Dendritic cell treated with granulocyte-macrophage colony-stimulating factor and Interleukin-4, amounts not matched to agents 40 ng/mL and 50 ng/mL, for 4 days (primary cell): ENCODE results near the gene CLCNKA.

ENCODE experiments used
- H3K27ac Mint-ChIP-seq: one replicate; pipeline ENCODE4 v1.8.0; 2022; ENCODE audit warnings: mild to moderate bottlenecking, mixed read lengths
- H3K27me3 Mint-ChIP-seq: one replicate; pipeline ENCODE4 v1.8.0; 2022; ENCODE audit warnings: mild to moderate bottlenecking, mixed read lengths
- H3K36me3 Mint-ChIP-seq: one replicate; pipeline ENCODE4 v1.8.0; 2022; ENCODE audit warnings: low read depth, mixed read lengths
- H3K4me1 Mint-ChIP-seq: one replicate; pipeline ENCODE4 v1.8.0; 2022; ENCODE audit warnings: low read depth, mixed read lengths
- H3K4me3 Mint-ChIP-seq: one replicate; pipeline ENCODE4 v1.8.0; 2022; ENCODE audit warnings: mild to moderate bottlenecking, moderate library complexity, mixed read lengths
- H3K9me3 Mint-ChIP-seq: one replicate; pipeline ENCODE4 v1.8.0; 2022; ENCODE audit warnings: mixed read lengths
- intact Hi-C: fragments of 100-400 bp; cut with micrococcal nuclease; formaldehyde crosslinking; loops from one replicate; pipeline ENCODE4 v1.15.0; 2022

Gene CLCNKA

DNA sequence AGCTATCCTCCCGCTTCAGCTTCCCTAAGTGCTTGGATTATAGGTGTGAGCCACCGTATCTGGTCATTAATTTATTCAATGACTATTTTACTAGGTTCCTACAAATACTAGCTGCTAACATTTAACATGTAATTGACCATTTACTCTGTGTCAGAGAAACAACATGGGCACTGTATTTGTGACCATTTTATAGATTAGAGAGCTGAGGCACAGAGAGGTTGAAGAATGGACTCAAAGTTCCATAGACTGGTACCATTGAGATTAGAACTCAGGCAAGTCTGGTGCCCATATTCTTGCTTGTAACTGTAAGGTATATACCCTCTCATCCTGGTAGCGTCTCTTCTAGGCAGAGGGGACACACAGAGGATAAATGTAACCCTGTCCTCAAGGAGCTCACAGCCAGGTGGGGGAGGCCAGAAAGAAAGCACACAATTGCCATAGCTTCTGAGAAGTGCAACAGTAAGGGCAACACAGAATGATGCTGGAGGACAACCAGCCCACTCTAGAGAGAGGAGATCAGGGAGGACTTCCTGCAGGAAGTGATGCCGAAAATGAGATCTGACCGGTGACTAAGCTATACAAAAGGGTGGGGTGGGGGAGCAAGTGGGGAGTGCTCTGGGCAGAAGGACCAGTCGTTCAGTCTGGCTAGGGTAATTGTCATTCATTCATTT lies 14.0 kb upstream of the CLCNKA start:
- Mint-ChIP-seq H3K36me3 (no peaks in the 10 kb centered on the region), H3K4me3 (no peak overlapping the region), H3K27me3 (peaks cover 7% of the 10 kb centered on the region), H3K9me3 (no peaks in the 10 kb centered on the region), H3K27ac (no peak overlapping the region), H3K4me1 (peaks cover 5% of the 10 kb centered on the region)
- intact Hi-C loops = no loop called here

DNA sequence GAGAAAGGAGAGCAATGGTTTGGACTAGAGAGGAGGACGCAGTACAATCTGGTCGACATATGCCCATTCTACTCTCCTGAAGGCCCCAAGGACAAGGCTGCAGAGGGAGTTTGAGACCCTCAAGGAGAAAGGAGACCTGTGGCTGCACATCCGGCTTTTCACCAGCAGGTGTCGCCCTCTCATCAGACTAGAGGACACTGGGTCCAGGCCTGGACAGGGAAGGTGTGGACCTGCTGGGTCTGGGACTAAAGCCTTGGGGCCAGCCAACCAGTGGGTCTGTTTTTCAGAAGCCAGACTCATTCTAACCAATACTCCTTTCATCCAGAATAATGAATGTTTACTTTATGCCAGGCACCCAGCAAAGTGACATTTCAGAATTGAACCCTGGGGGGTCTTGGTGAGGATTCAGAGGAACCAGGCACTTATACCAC lies 12.8 kb upstream of the CLCNKA start:
- H3K4me1 Mint-ChIP-seq = peaks cover 5% of the 10 kb centered on the region
- no peak overlapping the region for H3K27ac Mint-ChIP-seq
- no peaks in the 10 kb centered on the region for H3K36me3 Mint-ChIP-seq
- intact Hi-C loops = loop anchor here (1.0 kb wide), 2 partner anchors 23 to 47 kb away; no protein-coding TSS in a partner anchor
- H3K9me3 Mint-ChIP-seq = no peaks in the 10 kb centered on the region
- no peak overlapping the region for H3K4me3 Mint-ChIP-seq
- peaks cover 14% of the 10 kb centered on the region for H3K27me3 Mint-ChIP-seq

DNA sequence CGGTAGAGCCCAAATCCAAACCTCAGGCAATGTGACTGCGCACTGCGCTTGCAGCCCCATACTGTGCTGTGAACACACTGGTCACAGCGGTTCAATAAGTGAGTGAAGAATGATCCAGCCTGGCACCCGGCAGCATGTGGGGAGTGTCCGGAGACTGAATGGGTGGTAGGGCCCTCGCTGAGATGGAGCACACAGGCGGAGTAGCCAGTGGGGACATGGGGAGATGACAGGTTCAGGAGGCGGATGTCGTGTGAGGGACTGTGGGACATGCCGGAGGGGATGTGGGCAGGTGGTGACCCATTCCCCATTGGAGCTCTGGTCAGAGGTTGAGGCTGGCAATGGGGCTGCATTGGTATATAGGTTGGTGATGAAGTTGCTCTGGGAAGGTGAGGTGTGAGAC lies 12.2 kb upstream of the CLCNKA start:
- Mint-ChIP-seq H3K4me3 (no peak overlapping the region), H3K9me3 (no peaks in the 10 kb centered on the region), H3K36me3 (no peaks in the 10 kb centered on the region), H3K27ac (no peak overlapping the region), H3K27me3 (peaks cover 20% of the 10 kb centered on the region), H3K4me1 (peaks cover 11% of the 10 kb centered on the region)
- intact Hi-C loops = loop anchor here (1.0 kb wide), 2 partner anchors 23 to 47 kb away; no protein-coding TSS in a partner anchor

DNA sequence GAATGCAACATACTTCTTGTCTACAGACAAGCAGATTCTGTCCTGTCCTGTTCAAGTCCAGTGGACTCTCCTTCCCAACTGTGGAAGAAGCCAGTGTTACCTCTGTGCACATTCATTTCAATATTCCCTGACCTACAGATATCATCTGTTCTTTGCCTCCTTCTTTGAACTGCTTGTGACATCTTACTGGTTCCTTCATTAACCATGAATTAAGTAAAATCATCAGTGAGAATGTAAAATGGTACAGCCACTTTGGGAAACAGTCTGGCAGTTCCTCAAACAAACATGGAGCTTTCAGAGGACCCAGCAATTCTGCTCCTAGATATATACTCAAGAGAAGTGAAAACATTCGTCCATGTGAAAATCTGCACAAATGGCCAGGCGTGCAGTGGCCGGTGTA lies 11.0 kb upstream of the CLCNKA start:
- peaks cover 16% of the 10 kb centered on the region for H3K4me1 Mint-ChIP-seq
- no peaks in the 10 kb centered on the region for H3K36me3 Mint-ChIP-seq
- no peak overlapping the region for H3K27ac Mint-ChIP-seq
- intact Hi-C loops = no loop called here
- H3K27me3 Mint-ChIP-seq = peaks cover 29% of the 10 kb centered on the region
- H3K9me3 Mint-ChIP-seq = no peaks in the 10 kb centered on the region
- no peak overlapping the region for H3K4me3 Mint-ChIP-seq

DNA sequence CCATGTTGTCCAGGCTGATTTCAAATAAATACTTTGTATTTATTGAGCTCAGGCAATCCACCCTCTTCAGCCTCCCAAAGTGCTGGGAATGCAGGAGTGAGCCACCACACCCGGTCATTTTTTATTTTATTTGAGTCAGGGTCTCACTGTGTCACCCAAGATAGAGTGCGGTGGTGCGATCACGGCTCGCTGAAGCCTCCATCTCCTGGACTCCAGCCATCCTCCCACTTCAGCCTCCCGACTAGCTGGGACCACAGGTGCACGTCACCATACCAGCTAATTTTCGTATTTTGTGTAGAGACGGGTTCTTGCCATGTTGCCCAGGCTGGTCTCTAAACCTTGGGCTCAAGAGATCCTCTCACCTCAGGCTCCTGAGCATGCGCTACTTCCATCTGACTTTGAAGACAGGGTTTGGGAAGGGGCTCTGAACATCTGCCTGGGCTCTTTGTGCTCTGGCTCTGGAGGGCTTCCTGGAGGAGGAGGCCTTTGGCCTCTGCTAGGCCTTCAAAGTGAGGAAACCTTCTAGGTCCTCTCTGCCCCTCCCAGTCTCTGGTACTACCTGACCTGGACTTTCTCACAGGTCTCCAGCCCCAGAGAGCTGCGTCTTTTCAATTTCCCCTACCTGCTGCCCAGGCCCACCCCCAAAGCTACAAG lies 9.8 kb upstream of the CLCNKA start:
- Mint-ChIP-seq H3K27me3 (peaks cover 31% of the 10 kb centered on the region), H3K4me3 (peak overlapping the region; percentile 43), H3K27ac (no peak overlapping the region), H3K36me3 (no peaks in the 10 kb centered on the region), H3K9me3 (no peaks in the 10 kb centered on the region), H3K4me1 (peaks cover 16% of the 10 kb centered on the region)
- intact Hi-C loops = no loop called here

DNA sequence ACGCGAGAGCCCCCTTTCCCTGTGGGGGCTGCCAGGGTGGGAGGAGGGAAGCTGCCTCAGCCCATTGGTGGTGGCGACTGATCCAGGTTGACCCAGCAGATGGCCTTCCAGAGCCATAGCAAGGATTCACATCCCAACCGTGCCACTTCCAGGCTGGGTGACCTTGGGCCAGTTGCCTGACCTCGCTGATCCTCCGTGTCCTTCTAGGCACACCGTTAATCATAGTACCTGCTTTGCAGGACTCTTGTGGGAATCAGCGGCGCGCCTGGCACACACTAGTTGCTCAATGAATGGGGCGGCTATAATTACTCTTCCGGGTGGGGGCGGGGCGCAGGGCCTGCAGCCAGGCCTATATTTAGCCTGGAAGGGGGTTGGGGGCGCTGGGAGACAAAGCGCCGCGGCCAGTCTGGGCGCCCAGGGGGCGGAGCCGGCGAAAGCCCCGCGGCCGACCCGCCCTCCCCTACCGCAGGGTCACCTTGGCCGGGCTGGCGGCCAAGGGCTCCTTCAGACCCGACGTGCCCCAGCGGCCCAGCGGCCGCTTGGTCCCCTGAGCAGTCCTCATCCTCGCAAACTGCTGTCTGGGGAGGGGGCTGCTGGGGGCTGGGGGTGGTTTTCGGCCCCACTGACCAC lies 9.1 kb upstream of the CLCNKA start:
- Mint-ChIP-seq H3K36me3 (no peaks in the 10 kb centered on the region), H3K9me3 (no peaks in the 10 kb centered on the region), H3K27me3 (peaks cover 32% of the 10 kb centered on the region), H3K4me3 (peak overlapping the region; percentile 43), H3K4me1 (peaks cover 19% of the 10 kb centered on the region), H3K27ac (no peak overlapping the region)
- intact Hi-C loops = no loop called here

DNA sequence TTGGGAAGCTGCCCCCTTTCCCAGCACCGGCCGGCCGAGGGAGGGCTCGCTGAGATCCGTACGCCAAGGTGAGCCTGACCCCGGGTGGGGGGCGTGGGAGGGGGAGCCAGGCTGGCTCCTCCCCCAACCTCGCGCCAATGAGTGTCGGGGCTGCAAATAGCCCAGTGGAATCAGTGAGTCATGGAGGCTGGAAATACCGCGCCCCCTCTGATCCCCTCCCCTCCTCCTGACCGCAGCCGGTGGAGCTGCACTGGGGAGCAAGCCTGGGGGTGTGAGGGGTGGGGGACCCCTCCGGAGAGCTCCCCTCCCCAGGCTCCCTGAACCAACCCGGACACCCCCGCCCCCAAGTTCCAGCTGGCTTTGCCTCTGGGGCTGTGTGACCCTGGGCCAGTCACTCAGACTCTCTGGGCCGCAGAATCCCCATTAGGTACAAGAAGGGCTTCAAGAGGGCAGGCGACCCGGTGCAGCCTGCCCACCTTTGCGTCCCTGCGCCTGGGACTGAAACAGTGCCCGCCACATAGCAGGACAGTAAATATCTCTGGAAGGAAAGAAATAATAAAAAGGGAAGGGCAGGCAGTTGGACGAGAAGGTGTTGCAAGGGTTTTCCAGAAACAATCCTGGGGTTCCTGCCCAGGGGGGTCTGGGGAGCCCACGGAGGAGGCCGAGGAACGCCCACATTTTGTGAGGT lies 8.5 kb upstream of the CLCNKA start:
- H3K4me3 Mint-ChIP-seq = peak overlapping the region; percentile 43
- intact Hi-C loops = no loop called here

DNA sequence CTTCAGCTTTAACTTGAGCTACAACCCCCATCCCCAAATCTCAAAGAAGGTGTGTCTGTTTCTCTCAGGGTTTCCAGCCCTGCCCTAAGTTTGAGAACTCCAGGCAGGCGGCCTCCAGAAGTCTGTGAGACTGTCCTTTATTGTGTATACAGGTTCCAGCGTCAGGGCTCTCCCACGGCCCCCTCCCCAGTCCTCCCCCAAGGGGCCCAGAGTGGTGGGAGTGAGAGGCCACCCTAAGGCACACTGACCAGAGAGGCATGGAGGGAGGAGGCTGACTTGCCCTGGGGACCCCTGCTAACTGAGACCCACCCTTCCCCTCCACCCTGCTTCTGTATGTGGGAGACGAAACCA lies 8.0 kb upstream of the CLCNKA start:
- intact Hi-C loops = no loop called here
- no peaks in the 10 kb centered on the region for H3K36me3 Mint-ChIP-seq
- H3K4me3 Mint-ChIP-seq = no peak overlapping the region
- no peaks in the 10 kb centered on the region for H3K9me3 Mint-ChIP-seq
- H3K27me3 Mint-ChIP-seq = peaks cover 40% of the 10 kb centered on the region
- no peak overlapping the region for H3K27ac Mint-ChIP-seq
- H3K4me1 Mint-ChIP-seq = peaks cover 28% of the 10 kb centered on the region

More for the DNA sequence above, 8.5 kb upstream of the CLCNKA start:
- H3K27ac Mint-ChIP-seq = no peak overlapping the region
- no peaks in the 10 kb centered on the region for H3K36me3 Mint-ChIP-seq
- no peaks in the 10 kb centered on the region for H3K9me3 Mint-ChIP-seq
- H3K27me3 Mint-ChIP-seq = peaks cover 37% of the 10 kb centered on the region
- H3K4me1 Mint-ChIP-seq = peaks cover 26% of the 10 kb centered on the region

DNA sequence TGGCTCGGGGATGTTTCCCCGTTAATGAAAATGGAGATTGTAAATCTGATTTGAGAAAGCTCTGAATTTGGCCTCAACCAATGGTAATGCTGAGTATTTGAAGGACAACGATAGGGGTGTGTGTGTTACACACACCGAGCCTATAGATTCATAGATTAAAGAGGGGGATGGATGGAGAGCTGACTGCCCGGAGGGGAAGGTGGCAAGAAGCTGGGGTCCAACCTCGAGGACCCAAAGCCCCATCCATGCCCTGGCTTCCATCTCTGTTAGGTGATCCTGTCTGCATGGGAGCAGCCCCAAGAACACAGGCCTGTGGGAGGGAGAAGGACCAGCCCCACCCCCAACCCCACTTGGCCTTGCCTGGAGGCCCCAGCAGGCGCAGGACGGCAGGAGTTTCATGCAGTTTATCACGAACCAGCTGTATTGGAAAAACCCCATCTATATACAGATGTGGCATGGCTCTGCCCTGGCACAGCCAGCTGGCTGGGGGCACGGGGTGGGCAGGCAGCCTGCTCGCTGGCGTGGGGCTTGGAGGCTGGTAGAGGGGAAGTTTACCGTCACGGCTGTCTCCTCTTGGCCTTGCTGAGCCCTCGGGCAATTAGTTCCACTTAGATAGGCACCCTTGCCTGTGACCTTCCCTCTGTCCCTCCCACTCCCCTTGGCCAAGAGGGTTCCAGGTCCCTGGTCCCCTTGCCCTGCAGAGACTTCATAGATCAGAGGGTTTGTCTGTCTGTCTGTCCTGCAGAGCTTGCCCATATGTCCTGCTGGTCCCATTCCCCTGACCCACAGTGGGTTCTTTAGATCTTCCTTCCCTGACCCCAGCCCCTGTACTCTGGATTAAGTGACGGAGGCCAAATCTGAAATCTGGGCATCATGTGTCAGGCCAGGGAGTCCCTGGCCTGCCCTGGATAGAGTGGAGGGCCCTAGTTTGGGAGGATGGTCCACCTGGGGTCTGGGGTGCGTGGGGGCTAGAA lies 7.0 kb upstream of the CLCNKA start:
- Mint-ChIP-seq H3K27me3 (peaks cover 44% of the 10 kb centered on the region), H3K4me1 (peaks cover 28% of the 10 kb centered on the region), H3K9me3 (no peaks in the 10 kb centered on the region), H3K4me3 (no peak overlapping the region), H3K36me3 (no peaks in the 10 kb centered on the region), H3K27ac (no peak overlapping the region)
- intact Hi-C loops = no loop called here

DNA sequence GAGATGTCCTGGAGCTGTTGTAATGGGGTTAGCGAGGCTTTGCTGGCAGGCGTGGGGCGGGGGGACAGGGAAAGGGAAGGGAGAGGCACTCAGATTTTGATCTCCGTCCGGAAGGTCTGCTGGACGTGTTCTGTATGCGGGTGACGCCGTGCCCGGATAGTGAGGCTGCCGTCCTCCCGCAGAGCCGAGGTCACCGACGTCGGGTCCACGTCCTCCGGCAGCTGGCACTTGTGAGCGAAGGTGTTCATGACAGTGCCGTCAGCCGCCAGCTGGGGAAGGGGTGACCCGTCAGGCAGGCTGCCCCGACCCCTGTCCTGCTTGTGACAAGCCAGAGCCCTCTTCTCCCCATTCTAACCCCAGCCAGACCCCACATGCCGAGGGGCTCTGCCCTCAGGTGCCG lies 6.3 kb upstream of the CLCNKA start:
- intact Hi-C loops = no loop called here
- no peak overlapping the region for H3K4me3 Mint-ChIP-seq

DNA sequence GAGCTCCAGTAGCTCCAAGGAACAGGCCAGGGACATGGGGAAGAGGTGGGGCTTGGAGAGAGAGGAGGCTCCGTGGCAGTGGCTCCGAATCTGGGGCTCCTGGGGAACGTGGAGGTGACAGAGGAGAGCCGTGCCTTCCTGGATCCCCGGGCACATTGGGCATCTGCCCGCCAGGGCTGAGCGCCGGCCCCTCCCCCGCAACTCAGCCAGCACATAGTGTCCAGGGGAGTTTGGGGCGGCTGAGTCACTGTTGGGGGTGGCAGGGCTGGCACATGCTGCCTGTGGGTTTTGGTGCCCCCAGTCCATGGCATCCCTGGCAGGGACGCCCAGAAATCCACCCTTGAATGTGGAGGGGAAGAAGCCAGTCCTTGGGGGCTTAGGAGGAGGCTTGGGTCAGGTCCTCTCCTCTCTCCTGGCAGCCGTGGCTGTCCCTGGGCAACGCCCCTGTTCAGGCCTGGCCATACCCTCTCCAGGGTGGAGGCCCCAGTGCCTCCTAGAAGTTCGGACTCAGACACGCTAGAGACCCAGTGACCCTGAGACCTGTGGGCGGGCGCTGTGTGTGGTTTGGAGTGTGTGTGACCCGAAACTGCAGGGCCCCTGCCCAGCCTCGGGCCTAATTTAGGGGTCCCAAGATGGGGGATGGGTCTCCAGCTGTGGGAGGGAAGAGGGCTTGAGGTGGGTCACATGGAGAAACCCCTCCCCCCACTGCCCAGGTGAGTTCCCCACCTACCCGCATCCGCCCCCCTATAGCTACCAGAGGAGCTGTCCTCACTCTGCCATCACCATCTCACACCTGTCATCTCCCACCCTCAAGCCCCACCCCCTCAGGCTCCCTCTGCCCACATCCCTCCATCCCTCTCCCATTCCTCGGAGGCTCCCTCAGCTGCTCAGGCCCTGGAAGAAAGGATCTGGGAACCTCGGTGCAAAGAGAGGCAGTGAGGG lies 5.6 kb upstream of the CLCNKA start:
- H3K4me1 Mint-ChIP-seq = peaks cover 28% of the 10 kb centered on the region
- no peak overlapping the region for H3K4me3 Mint-ChIP-seq
- H3K36me3 Mint-ChIP-seq = no peaks in the 10 kb centered on the region
- H3K9me3 Mint-ChIP-seq = no peaks in the 10 kb centered on the region
- H3K27me3 Mint-ChIP-seq = peaks cover 48% of the 10 kb centered on the region
- H3K27ac Mint-ChIP-seq = no peak overlapping the region
- intact Hi-C loops = no loop called here

More for the DNA sequence above, 6.3 kb upstream of the CLCNKA start:
- no peaks in the 10 kb centered on the region for H3K9me3 Mint-ChIP-seq
- H3K36me3 Mint-ChIP-seq = no peaks in the 10 kb centered on the region
- peaks cover 28% of the 10 kb centered on the region for H3K4me1 Mint-ChIP-seq
- peaks cover 48% of the 10 kb centered on the region for H3K27me3 Mint-ChIP-seq
- no peak overlapping the region for H3K27ac Mint-ChIP-seq

DNA sequence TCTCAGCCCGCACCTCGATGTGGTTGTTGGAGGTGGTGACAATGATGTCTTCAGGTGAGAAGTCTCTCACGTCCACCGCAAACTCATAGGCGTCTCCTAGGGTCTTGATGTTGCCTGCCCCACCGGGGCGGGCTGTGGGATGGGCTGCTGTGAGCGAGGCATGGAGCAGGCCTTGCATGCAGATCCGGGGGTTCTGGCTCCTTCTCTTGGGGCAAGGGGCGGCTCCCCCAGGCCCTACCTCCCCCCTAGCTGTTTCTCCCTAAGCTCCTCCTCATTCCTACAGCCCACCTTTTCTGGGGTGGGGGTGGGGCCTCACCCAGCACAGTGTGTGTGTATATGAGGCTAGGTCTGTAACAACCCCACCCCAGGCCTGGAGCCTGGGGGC lies 4.8 kb upstream of the CLCNKA start:
- Mint-ChIP-seq H3K36me3 (no peaks in the 10 kb centered on the region), H3K4me1 (peaks cover 28% of the 10 kb centered on the region), H3K4me3 (no peak overlapping the region), H3K9me3 (no peaks in the 10 kb centered on the region), H3K27me3 (peaks cover 55% of the 10 kb centered on the region), H3K27ac (no peak overlapping the region)
- intact Hi-C loops = no loop called here
